T-cell (primary cell): ENCODE data around the gene LMX1B. TPM values are rescaled to one million over a fixed set of nuclear protein-coding genes. Genes with fewer than 3 reads are reported as not detected.

ENCODE experiments used
- ATAC-seq, 4 experiments: fragments of 200-7000 bp in 3 of 4; fragments of 150-1000 bp in 1 of 4; cut with Tn5 transposase; replicated peaks in 1 of 4; 1 replicate in 3 of 4; 2 replicates in 1 of 4; pipeline ENCODE4 v1.10.0; 2021; ENCODE audit warnings: moderate library complexity in 3 of 4, mild to moderate bottlenecking in 2 of 4, moderate number of reproducible peaks in 1 of 4
- CTCF ChIA-PET, 2 donors: fragments of 300-600 bp; sonication (Branson Sonifier 250); formaldehyde crosslinking; loops; one replicate each; lab custom pipeline; 2022; ENCODE audit warnings: antibody characterized with exemption in 2 of 2; lab: Charles Lee
- POLR2A ChIA-PET, 2 donors: fragments of 300-600 bp; sonication (Branson Sonifier 250); formaldehyde crosslinking; loops; one replicate each; lab custom pipeline; 2022; ENCODE audit warnings: antibody characterized with exemption in 2 of 2; lab: Charles Lee
- DNase-seq, 35 experiments: peaks; one replicate each; pipeline versions ENCODE4 v3.0.0 to v3.0.0-alpha.2; 2013 to 2023
- H3K27ac ChIP-seq: one replicate; pipeline ENCODE4 v1.5.1; 2013; ENCODE audit warnings: low read length
- H3K27me3 ChIP-seq, 2 experiments: replicated peaks in 1 of 2; 1 replicate in 1 of 2; 2 replicates in 1 of 2; pipeline versions ENCODE4 v1.6.1 to v1.7.0; 2013; ENCODE audit warnings: low read length in 1 of 2, mixed read lengths in 1 of 2; ENCODE audit not compliant: control insufficient read depth in 2 of 2, insufficient read depth in 2 of 2; ENCODE audit errors: extremely low read depth in 1 of 2
- H3K36me3 ChIP-seq, 2 donors: 1 replicate in 1 of 2; 2 replicates in 1 of 2; pipeline versions ENCODE4 v1.6.1 to v1.7.0; 2013; ENCODE audit warnings: low read length in 1 of 2; ENCODE audit not compliant: control insufficient read depth in 2 of 2, insufficient read depth in 1 of 2; ENCODE audit errors: extremely low read depth in 1 of 2
- H3K4me1 ChIP-seq, 2 experiments: 1 replicate in 1 of 2; 2 replicates in 1 of 2; pipeline versions ENCODE4 v1.6.1 to v1.7.0; 2013; ENCODE audit warnings: low read length in 2 of 2, mixed read lengths in 1 of 2; ENCODE audit not compliant: insufficient read depth in 2 of 2, control insufficient read depth in 1 of 2; ENCODE audit errors: extremely low read depth in 1 of 2
- H3K4me3 ChIP-seq, 2 donors: 1 replicate in 1 of 2; 2 replicates in 1 of 2; pipeline versions ENCODE4 v1.5.1 to v1.7.0; 2013; ENCODE audit warnings: mild to moderate bottlenecking in 2 of 2, low read length in 1 of 2, moderate library complexity in 1 of 2; ENCODE audit not compliant: control insufficient read depth in 1 of 2; ENCODE audit errors: extremely low read depth in 1 of 2
- H3K9me3 ChIP-seq: 2 replicates; pipeline ENCODE4 v1.7.0; 2013
- H3K27ac Mint-ChIP-seq, 2 donors: one replicate each; pipeline ENCODE4 v1.8.0; 2020 to 2021; ENCODE audit warnings: mild to moderate bottlenecking in 2 of 2, mixed read lengths in 2 of 2
- H3K27me3 Mint-ChIP-seq, 2 donors: one replicate each; pipeline ENCODE4 v1.8.0; 2021 to 2022; ENCODE audit warnings: mixed read lengths in 2 of 2
- H3K36me3 Mint-ChIP-seq: one replicate; pipeline ENCODE4 v1.8.0; 2021; ENCODE audit warnings: mixed read lengths
- H3K4me1 Mint-ChIP-seq, 3 donors: one replicate each; pipeline ENCODE4 v1.8.0; 2020 to 2022; ENCODE audit warnings: mixed read lengths in 3 of 3, mild to moderate bottlenecking in 1 of 3
- H3K4me3 Mint-ChIP-seq, 3 donors: one replicate each; pipeline ENCODE4 v1.8.0; 2020 to 2022; ENCODE audit warnings: mild to moderate bottlenecking in 3 of 3, mixed read lengths in 3 of 3, moderate library complexity in 3 of 3
- H3K9me3 Mint-ChIP-seq, 3 donors: one replicate each; pipeline ENCODE4 v1.8.0; 2020 to 2022; ENCODE audit warnings: mixed read lengths in 3 of 3
- WGBS: methylation state at CpG from one replicate; pipeline ENCODE4 v1.1.5; 2013; ENCODE audit warnings: missing lambda C conversion rate; ENCODE audit not compliant: insufficient coverage; 5-methylcytosine and 5-hydroxymethylcytosine counted together
- total RNA-seq, 35 experiments: library from RNA in 6 of 35; stranded (reverse) in 6 of 35; fragments of 120-200 nt in 1 of 35; gene quantifications; one replicate each; pipeline versions ENCODE4 v1.2.1 to v1.2.4 and lab custom pipeline; 2013 to 2026

The LMX1B gene
- total RNA-seq, 5 donors from 2014 or later (not counting 1 experiment from before 2014, with no cell fraction given) = not detected

DNA sequence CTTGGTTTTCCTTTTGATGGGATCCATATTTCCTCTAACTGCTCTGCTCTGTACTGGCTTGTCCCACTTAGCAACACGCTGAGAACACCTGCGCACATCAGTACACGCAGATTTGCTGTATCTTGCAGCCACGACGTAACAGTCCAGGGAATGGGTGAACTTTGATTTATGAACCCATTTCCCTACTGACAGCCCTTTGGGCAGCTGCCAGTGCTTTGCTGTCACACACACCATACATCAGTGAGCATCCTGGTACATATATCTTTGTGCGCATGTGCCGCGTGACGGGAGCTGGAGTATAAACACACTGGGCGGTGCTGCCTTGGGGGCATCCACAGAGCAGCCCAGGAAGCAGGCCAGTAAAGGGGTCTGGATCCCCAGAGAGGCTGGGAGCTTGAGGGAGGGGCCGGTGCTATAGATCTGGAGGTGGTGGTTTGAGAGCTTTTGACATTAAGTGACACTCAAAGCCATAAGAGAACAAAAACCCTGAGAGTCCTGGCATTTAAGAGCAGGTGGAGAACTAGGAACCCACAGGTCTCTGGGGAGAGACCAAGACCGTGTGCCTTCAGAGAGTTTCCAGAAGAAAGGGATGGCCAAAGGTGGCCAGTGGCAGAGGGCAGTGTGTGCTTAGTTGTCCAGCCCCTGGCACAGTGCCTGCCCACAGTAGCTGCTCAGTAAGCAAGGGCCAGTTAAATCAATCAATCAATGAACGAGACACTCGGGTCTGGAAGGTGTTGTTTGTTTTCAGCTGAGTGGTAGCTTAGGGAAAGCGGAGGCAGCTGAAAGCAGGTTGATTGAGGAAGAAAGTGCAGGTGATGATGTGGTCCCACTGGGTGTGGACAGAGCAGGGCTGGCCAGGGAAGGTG, 53.7 kb downstream of the LMX1B start:
- Mint-ChIP-seq H3K27ac (no peak overlapping the region), H3K36me3 (no peaks in the 10 kb centered on the region), H3K27me3 (peaks cover 25 to 43% of the 10 kb centered on the region in 2 donors), H3K4me3 (no peak overlapping the region), H3K9me3 (no peaks in the 10 kb centered on the region), H3K4me1 (peaks cover 0 to 7% (median 1%) of the 10 kb centered on the region in 3 donors)
- Histone ChIP-seq H3K36me3 (no peaks in the 10 kb centered on the region), H3K9me3 (no peaks in the 10 kb centered on the region), H3K27me3 (peaks cover 0 to 88% of the 10 kb centered on the region in 2 experiments), H3K4me1 (peaks cover 0 to 7% of the 10 kb centered on the region in 2 experiments), H3K4me3 (no peak overlapping the region), H3K27ac (no peak overlapping the region)
- ChIA-PET CTCF (interaction anchor here in 1 of 2 donors (0.5 kb wide), 2 partner anchors 11 to 112 kb away, joined by 4 to 6 read pairs; no protein-coding TSS in a partner anchor), POLR2A (no interaction called here)
- no peak for DNase-seq
- no peak for ATAC-seq
- 65% methylated on average over 15 of the region's 15 CpGs for WGBS

DNA sequence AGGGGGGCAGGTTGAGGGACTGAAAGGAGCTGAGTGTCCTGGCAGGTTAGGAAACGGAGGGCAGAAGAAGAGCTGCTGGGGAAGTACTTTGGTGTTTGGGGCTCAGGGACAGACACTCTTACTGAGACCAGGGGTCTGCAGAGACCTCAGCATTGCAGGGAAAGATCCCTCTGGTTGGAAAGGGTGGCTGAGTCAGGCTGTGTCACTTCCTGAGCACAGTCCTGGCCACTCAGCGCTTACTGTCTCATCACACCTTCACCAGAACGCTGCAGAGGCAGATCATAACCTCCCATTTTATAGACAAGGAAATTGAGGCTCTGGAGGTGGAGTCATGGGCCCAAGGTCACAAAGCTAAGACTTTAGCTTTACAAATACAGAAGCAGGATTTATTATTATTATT, 54.3 kb downstream of the LMX1B start:
- Histone ChIP-seq H3K9me3 (no peaks in the 10 kb centered on the region), H3K36me3 (no peaks in the 10 kb centered on the region), H3K27me3 (peaks cover 0 to 88% of the 10 kb centered on the region in 2 experiments), H3K4me3 (no peak overlapping the region), H3K27ac (no peak overlapping the region), H3K4me1 (peaks cover 0 to 7% of the 10 kb centered on the region in 2 experiments)
- DNase-seq = no peak
- ChIA-PET POLR2A (no interaction called here), CTCF (interaction anchor here in 1 of 2 donors (0.5 kb wide), 2 partner anchors 10 to 112 kb away, joined by 4 to 6 read pairs; no protein-coding TSS in a partner anchor)
- H3K4me3 Mint-ChIP-seq = no peak overlapping the region
- peaks cover 0 to 7% (median 1%) of the 10 kb centered on the region in 3 donors for H3K4me1 Mint-ChIP-seq
- H3K27me3 Mint-ChIP-seq = peaks cover 25 to 43% of the 10 kb centered on the region in 2 donors
- H3K9me3 Mint-ChIP-seq = no peaks in the 10 kb centered on the region
- WGBS = 69% methylated on average over 1 of the region's 3 CpGs
- H3K36me3 Mint-ChIP-seq = no peaks in the 10 kb centered on the region
- no peak for ATAC-seq
- H3K27ac Mint-ChIP-seq = no peak overlapping the region

DNA sequence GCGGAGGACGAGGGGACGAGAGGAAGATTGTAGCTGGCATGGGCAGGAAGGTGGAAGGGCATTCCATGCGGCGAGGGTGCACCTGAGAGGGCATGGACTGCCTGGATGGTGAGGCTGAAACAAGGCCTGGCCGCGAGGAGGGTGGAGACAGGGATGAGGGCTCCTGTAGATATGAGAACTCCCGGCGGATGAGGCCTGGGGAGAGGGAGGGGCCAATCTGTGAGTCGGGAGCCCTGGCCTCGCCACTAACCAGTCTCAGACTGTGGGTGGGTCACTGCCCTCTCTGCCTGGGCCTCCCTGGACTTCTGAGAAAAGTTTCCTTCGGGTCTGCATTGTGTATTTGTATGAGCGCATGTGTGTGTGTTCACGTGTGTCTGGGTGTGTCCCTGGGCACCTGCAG, 55.4 kb downstream of the LMX1B start:
- WGBS = 70% methylated on average over 11 of the region's 14 CpGs
- ATAC-seq = no peak

DNA sequence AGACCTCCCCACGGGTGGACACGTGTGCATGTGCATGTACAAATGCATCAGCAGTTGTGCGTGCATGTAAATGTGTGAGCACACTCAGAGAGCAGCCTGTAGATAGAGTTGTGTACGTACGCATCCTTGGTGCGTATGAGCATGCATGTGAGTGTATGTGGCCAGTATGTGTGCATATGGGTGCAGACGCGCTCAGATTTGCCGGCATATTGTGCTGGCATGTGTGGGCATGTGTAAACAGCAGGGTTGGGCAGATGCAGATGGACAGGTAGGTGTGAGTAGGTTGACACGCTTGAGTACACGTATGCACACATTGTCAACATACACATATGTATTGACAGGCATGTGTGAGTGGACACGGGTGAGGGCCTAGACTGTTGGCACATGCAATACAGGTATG, 56.5 kb downstream of the LMX1B start:
- ATAC-seq (no peak), DNase-seq (no peak)
- Mint-ChIP-seq H3K36me3 (no peaks in the 10 kb centered on the region), H3K9me3 (no peaks in the 10 kb centered on the region), H3K27me3 (peaks cover 27 to 47% of the 10 kb centered on the region in 2 donors), H3K4me1 (peaks cover 0 to 12% (median 4%) of the 10 kb centered on the region in 3 donors), H3K27ac (no peak overlapping the region), H3K4me3 (no peak overlapping the region)
- Histone ChIP-seq H3K36me3 (no peaks in the 10 kb centered on the region), H3K4me1 (peaks cover 0 to 3% of the 10 kb centered on the region in 2 experiments), H3K4me3 (no peak overlapping the region), H3K27ac (no peak overlapping the region), H3K27me3 (peaks cover 3 to 93% of the 10 kb centered on the region in 2 experiments), H3K9me3 (no peaks in the 10 kb centered on the region)
- CTCF ChIA-PET = no interaction called here
- 94% methylated on average over 9 of the region's 12 CpGs for WGBS
- POLR2A ChIA-PET = no interaction called here

More for the DNA sequence above, 55.4 kb downstream of the LMX1B start:
- ChIA-PET CTCF (no interaction called here), POLR2A (no interaction called here)
- H3K4me3 Mint-ChIP-seq = no peak overlapping the region
- H3K4me1 ChIP-seq = peaks cover 0 to 7% of the 10 kb centered on the region in 2 experiments
- no peaks in the 10 kb centered on the region for H3K36me3 ChIP-seq
- H3K36me3 Mint-ChIP-seq = no peaks in the 10 kb centered on the region
- no peak for DNase-seq
- no peak overlapping the region for H3K27ac ChIP-seq
- no peak overlapping the region for H3K4me3 ChIP-seq
- peaks cover 0 to 93% of the 10 kb centered on the region in 2 experiments for H3K27me3 ChIP-seq
- H3K9me3 Mint-ChIP-seq = no peaks in the 10 kb centered on the region
- peaks cover 0 to 7% (median 1%) of the 10 kb centered on the region in 3 donors for H3K4me1 Mint-ChIP-seq
- H3K27me3 Mint-ChIP-seq = peaks cover 21 to 46% of the 10 kb centered on the region in 2 donors
- no peaks in the 10 kb centered on the region for H3K9me3 ChIP-seq
- H3K27ac Mint-ChIP-seq = no peak overlapping the region

DNA sequence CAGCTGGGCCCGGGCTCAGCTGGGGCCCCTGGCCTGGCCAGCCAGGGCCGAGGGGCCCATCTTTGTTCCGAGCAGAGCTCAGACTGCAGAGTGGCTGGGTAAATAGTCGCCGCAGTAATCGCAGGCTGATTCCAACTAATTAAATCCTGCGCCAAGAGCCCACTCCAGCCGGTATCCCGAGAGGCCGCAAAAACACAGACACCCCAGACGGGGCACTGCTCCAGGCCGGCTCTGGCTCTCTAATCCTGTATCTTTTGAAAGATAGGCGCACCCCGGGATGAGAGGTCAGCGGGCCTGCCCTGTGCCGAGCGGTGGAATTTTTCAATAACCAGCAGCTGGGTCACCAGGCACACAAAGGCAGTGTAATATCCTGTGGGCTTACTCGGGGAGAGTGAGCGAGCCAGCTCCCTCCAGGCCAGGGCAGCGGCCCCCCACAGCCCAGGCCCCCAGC, 57.7 kb downstream of the LMX1B start:
- no peak for ATAC-seq
- Histone ChIP-seq H3K27me3 (peaks cover 6 to 94% of the 10 kb centered on the region in 2 experiments), H3K4me3 (no peak overlapping the region), H3K27ac (no peak overlapping the region), H3K4me1 (no peaks in the 10 kb centered on the region), H3K9me3 (no peaks in the 10 kb centered on the region), H3K36me3 (no peaks in the 10 kb centered on the region)
- Mint-ChIP-seq H3K36me3 (no peaks in the 10 kb centered on the region), H3K4me1 (peaks cover 5 to 12% (median 8%) of the 10 kb centered on the region in 3 donors), H3K27ac (no peak overlapping the region), H3K4me3 (no peak overlapping the region), H3K27me3 (peaks cover 26 to 44% of the 10 kb centered on the region in 2 donors), H3K9me3 (no peaks in the 10 kb centered on the region)
- ChIA-PET CTCF (interaction anchor here in 1 of 2 donors (0.7 kb wide), 1 partner anchor 470 kb away, joined by 4 read pairs; no protein-coding TSS in a partner anchor), POLR2A (no interaction called here)
- DNase-seq = no peak
- WGBS = 52% methylated on average over 16 of the region's 20 CpGs

DNA sequence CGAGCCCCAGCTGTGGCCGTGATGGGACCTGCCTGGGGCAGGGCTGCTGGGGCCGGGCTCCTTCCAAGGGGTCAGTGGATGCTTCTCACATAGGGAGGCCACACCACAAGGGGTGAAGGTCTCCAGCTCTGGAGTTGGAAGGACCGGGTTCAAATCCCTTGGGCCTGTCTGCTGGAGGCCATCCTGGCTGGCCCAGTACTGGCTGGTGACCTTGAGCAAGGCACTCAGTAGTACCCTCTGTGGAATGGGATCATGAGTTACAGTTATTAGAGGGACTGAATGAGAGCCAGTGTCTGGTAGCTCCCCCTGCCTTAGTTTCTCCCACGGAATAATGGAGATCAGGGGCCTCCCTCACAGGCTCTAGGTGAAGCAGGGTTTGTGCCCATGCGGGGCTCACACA, 58.3 kb downstream of the LMX1B start:
- no peak for ATAC-seq
- H3K4me1 ChIP-seq = peaks cover 0 to 2% of the 10 kb centered on the region in 2 experiments
- no peak overlapping the region for H3K4me3 ChIP-seq

More for the DNA sequence above, 58.3 kb downstream of the LMX1B start:
- Mint-ChIP-seq H3K4me1 (peaks cover 5 to 11% (median 8%) of the 10 kb centered on the region in 3 donors), H3K4me3 (no peak overlapping the region), H3K9me3 (no peaks in the 10 kb centered on the region), H3K27me3 (peaks cover 24 to 45% of the 10 kb centered on the region in 2 donors), H3K27ac (no peak overlapping the region), H3K36me3 (no peaks in the 10 kb centered on the region)
- Histone ChIP-seq H3K27ac (no peak overlapping the region), H3K9me3 (no peaks in the 10 kb centered on the region), H3K36me3 (no peaks in the 10 kb centered on the region), H3K27me3 (peaks cover 7 to 95% of the 10 kb centered on the region in 2 experiments)
- ChIA-PET POLR2A (no interaction called here), CTCF (no interaction called here)
- 56% methylated on average over 4 of the region's 6 CpGs for WGBS
- DNase-seq = no peak
